ENCODE results near the gene ZNF460. TPM values are rescaled to one million over a fixed set of nuclear protein-coding genes. Genes with fewer than 3 reads are reported as not detected.

Gene ZNF460
- polyA plus RNA-seq (2013), result 7.4 TPM

- ChIA-PET CTCF (no interaction called here), POLR2A (interaction anchor here (1.1 kb wide), 1 partner anchor 23 kb away, joined by 4 read pairs; no protein-coding TSS in a partner anchor)
- no peaks in the 10 kb centered on the region for H3K27me3 ChIP-seq (replicated peaks in 2 of 5; ENCODE audit: control insufficient read depth in 4 of 5, insufficient read depth in 5 of 5, low read length in 4 of 5)
- peak; percentile 98 to 99 (median 99) for DNase-seq
- H3K4me1 ChIP-seq (ENCODE audit: control extremely low read depth in 1 of 4, control insufficient read depth in 4 of 4, insufficient read depth in 4 of 4, low read length in 3 of 4), result peaks cover 12 to 27% (median 17%) of the 10 kb centered on the region in 4 experiments
- under 1% methylated on average over 67 of the region's 71 CpGs for WGBS (ENCODE audit: insufficient coverage)
- peaks cover 0 to 25% (median 13%) of the 10 kb centered on the region in 4 experiments for H3K36me3 ChIP-seq (ENCODE audit: control insufficient read depth in 4 of 4, insufficient read depth in 4 of 4, low read length in 3 of 4)
- peak within 1 kb of the TSS; percentile 79 to 99 (median 94) for H3K4me3 ChIP-seq (ENCODE audit: control insufficient read depth in 1 of 7, extremely low read depth in 1 of 7, insufficient read depth in 4 of 7, low read depth in 2 of 7, low read length in 6 of 7)
- H3K9me3 ChIP-seq (ENCODE audit: control extremely low read depth in 1 of 5, control insufficient read depth in 4 of 5, insufficient read depth in 2 of 5, low read depth in 1 of 5, low read length in 4 of 5), result no peaks in the 10 kb centered on the region
- H3K27ac ChIP-seq (ENCODE audit: insufficient read depth in 1 of 2, low read depth in 1 of 2, low read length in 2 of 2, poor library complexity in 1 of 2, severe bottlenecking in 2 of 2), result peak within 1 kb of the TSS; percentile 98 to 99
Observed at GRCh38 chr19:57280165-57280961, at the start of gene ZNF460. TSS of gene ZNF460 (plus strand) at chr19:57280485. CDS start at chr19:57280807, 322 bp downstream.

GRCh38 chr19:57231686-57232085 is 48.6 kb upstream of the ZNF460 start:
- H3K27me3 ChIP-seq (replicated peaks in 2 of 5; ENCODE audit: control insufficient read depth in 4 of 5, insufficient read depth in 5 of 5, low read length in 4 of 5), result no peaks in the 10 kb centered on the region
- H3K4me3 ChIP-seq (ENCODE audit: control insufficient read depth in 1 of 7, extremely low read depth in 1 of 7, insufficient read depth in 4 of 7, low read depth in 2 of 7, low read length in 6 of 7), result no peak overlapping the region
- peaks cover 0 to 4% (median 0%) of the 10 kb centered on the region in 5 experiments for H3K9me3 ChIP-seq (ENCODE audit: control extremely low read depth in 1 of 5, control insufficient read depth in 4 of 5, insufficient read depth in 2 of 5, low read depth in 1 of 5, low read length in 4 of 5)
- no peak overlapping the region for H3K27ac ChIP-seq (ENCODE audit: insufficient read depth in 1 of 2, low read depth in 1 of 2, low read length in 2 of 2, poor library complexity in 1 of 2, severe bottlenecking in 2 of 2)
- peaks cover 0 to 2% (median 0%) of the 10 kb centered on the region in 4 experiments for H3K4me1 ChIP-seq (ENCODE audit: control extremely low read depth in 1 of 4, control insufficient read depth in 4 of 4, insufficient read depth in 4 of 4, low read length in 3 of 4)
- H3K36me3 ChIP-seq (ENCODE audit: control insufficient read depth in 4 of 4, insufficient read depth in 4 of 4, low read length in 3 of 4), result no peaks in the 10 kb centered on the region
- ChIA-PET POLR2A (no interaction called here), CTCF (no interaction called here)
- no peak for DNase-seq
- 57% methylated on average over 8 of the region's 9 CpGs for WGBS (ENCODE audit: insufficient coverage)

GRCh38 chr19:57233207-57233606 is 47.1 kb upstream of the ZNF460 start:
- DNase-seq, result no peak
- WGBS (ENCODE audit: insufficient coverage), result 43% methylated on average over 1 of the region's 1 CpG
- Histone ChIP-seq H3K4me1 (ENCODE audit: control extremely low read depth in 1 of 4, control insufficient read depth in 4 of 4, insufficient read depth in 4 of 4, low read length in 3 of 4) (peaks cover 0 to 2% (median 0%) of the 10 kb centered on the region in 4 experiments), H3K27me3 (replicated peaks in 2 of 5; ENCODE audit: control insufficient read depth in 4 of 5, insufficient read depth in 5 of 5, low read length in 4 of 5) (no peaks in the 10 kb centered on the region), H3K27ac (ENCODE audit: insufficient read depth in 1 of 2, low read depth in 1 of 2, low read length in 2 of 2, poor library complexity in 1 of 2, severe bottlenecking in 2 of 2) (no peak overlapping the region), H3K36me3 (ENCODE audit: control insufficient read depth in 4 of 4, insufficient read depth in 4 of 4, low read length in 3 of 4) (no peaks in the 10 kb centered on the region), H3K4me3 (ENCODE audit: control insufficient read depth in 1 of 7, extremely low read depth in 1 of 7, insufficient read depth in 4 of 7, low read depth in 2 of 7, low read length in 6 of 7) (no peak overlapping the region), H3K9me3 (ENCODE audit: control extremely low read depth in 1 of 5, control insufficient read depth in 4 of 5, insufficient read depth in 2 of 5, low read depth in 1 of 5, low read length in 4 of 5) (peaks cover 0 to 4% (median 0%) of the 10 kb centered on the region in 5 experiments)
- ChIA-PET CTCF (interaction anchor here (0.6 kb wide), 1 partner anchor 49 kb away, joined by 3 read pairs; no protein-coding TSS in a partner anchor), POLR2A (no interaction called here)

- Histone ChIP-seq H3K27ac (ENCODE audit: insufficient read depth in 1 of 2, low read depth in 1 of 2, low read length in 2 of 2, poor library complexity in 1 of 2, severe bottlenecking in 2 of 2) (peak overlapping the region; percentile 94 to 96), H3K27me3 (replicated peaks in 2 of 5; ENCODE audit: control insufficient read depth in 4 of 5, insufficient read depth in 5 of 5, low read length in 4 of 5) (no peaks in the 10 kb centered on the region), H3K4me1 (ENCODE audit: control extremely low read depth in 1 of 4, control insufficient read depth in 4 of 4, insufficient read depth in 4 of 4, low read length in 3 of 4) (peaks cover 9 to 23% (median 15%) of the 10 kb centered on the region in 4 experiments), H3K36me3 (ENCODE audit: control insufficient read depth in 4 of 4, insufficient read depth in 4 of 4, low read length in 3 of 4) (peaks cover 0 to 18% (median 9%) of the 10 kb centered on the region in 4 experiments), H3K4me3 (ENCODE audit: control insufficient read depth in 1 of 7, extremely low read depth in 1 of 7, insufficient read depth in 4 of 7, low read depth in 2 of 7, low read length in 6 of 7) (peak overlapping the region; percentile 85 to 99 (median 92)), H3K9me3 (ENCODE audit: control extremely low read depth in 1 of 5, control insufficient read depth in 4 of 5, insufficient read depth in 2 of 5, low read depth in 1 of 5, low read length in 4 of 5) (no peaks in the 10 kb centered on the region)
- ChIA-PET CTCF (no interaction called here), POLR2A (interaction anchor here (0.7 kb wide), 1 partner anchor 1235 kb away, joined by 3 read pairs; no protein-coding TSS in a partner anchor)
- WGBS (ENCODE audit: insufficient coverage), result 17% methylated on average over 12 of the region's 12 CpGs
- DNase-seq, result peak in 2 of 3 donors; percentile 48 to 59
Observed at GRCh38 chr19:57239982-57240310, 40.3 kb upstream of the ZNF460 start.

- WGBS (ENCODE audit: insufficient coverage), result under 1% methylated on average over 55 of the region's 61 CpGs
- ChIA-PET CTCF (no interaction called here), POLR2A (interaction anchor here (0.6 to 0.7 kb wide), 3 partner anchors 19 to 1235 kb away, joined by 3 read pairs; no protein-coding TSS in a partner anchor)
- Histone ChIP-seq H3K36me3 (ENCODE audit: control insufficient read depth in 4 of 4, insufficient read depth in 4 of 4, low read length in 3 of 4) (peaks cover 0 to 21% (median 12%) of the 10 kb centered on the region in 4 experiments), H3K9me3 (ENCODE audit: control extremely low read depth in 1 of 5, control insufficient read depth in 4 of 5, insufficient read depth in 2 of 5, low read depth in 1 of 5, low read length in 4 of 5) (no peaks in the 10 kb centered on the region), H3K27me3 (replicated peaks in 2 of 5; ENCODE audit: control insufficient read depth in 4 of 5, insufficient read depth in 5 of 5, low read length in 4 of 5) (no peaks in the 10 kb centered on the region), H3K4me3 (ENCODE audit: control insufficient read depth in 1 of 7, extremely low read depth in 1 of 7, insufficient read depth in 4 of 7, low read depth in 2 of 7, low read length in 6 of 7) (peak within 1 kb of the TSS; percentile 85 to 99 (median 92)), H3K27ac (ENCODE audit: insufficient read depth in 1 of 2, low read depth in 1 of 2, low read length in 2 of 2, poor library complexity in 1 of 2, severe bottlenecking in 2 of 2) (peak within 1 kb of the TSS; percentile 94 to 96), H3K4me1 (ENCODE audit: control extremely low read depth in 1 of 4, control insufficient read depth in 4 of 4, insufficient read depth in 4 of 4, low read length in 3 of 4) (peaks cover 9 to 23% (median 15%) of the 10 kb centered on the region in 4 experiments)
- DNase-seq, result peak; percentile 97 to 99 (median 99)
Observed at GRCh38 chr19:57240311-57241090, 39.8 kb upstream of the ZNF460 start, which contains the start of gene ZNF805. TSS of gene ZNF805 (plus strand) at chr19:57240632. CDS start at chr19:57240892, 260 bp downstream.

- POLR2A ChIA-PET, result no interaction called here
- H3K27ac ChIP-seq (ENCODE audit: insufficient read depth in 1 of 2, low read depth in 1 of 2, low read length in 2 of 2, poor library complexity in 1 of 2, severe bottlenecking in 2 of 2), result peak overlapping the region; percentile 94 to 96
- peaks cover 9 to 23% (median 15%) of the 10 kb centered on the region in 4 experiments for H3K4me1 ChIP-seq (ENCODE audit: control extremely low read depth in 1 of 4, control insufficient read depth in 4 of 4, insufficient read depth in 4 of 4, low read length in 3 of 4)
- CTCF ChIA-PET, result no interaction called here
- no peaks in the 10 kb centered on the region for H3K9me3 ChIP-seq (ENCODE audit: control extremely low read depth in 1 of 5, control insufficient read depth in 4 of 5, insufficient read depth in 2 of 5, low read depth in 1 of 5, low read length in 4 of 5)
- peak in 2 of 3 donors; percentile 53 to 66 for DNase-seq
- WGBS (ENCODE audit: insufficient coverage), result 47% methylated on average over 5 of the region's 7 CpGs
- H3K4me3 ChIP-seq (ENCODE audit: control insufficient read depth in 1 of 7, extremely low read depth in 1 of 7, insufficient read depth in 4 of 7, low read depth in 2 of 7, low read length in 6 of 7), result peak overlapping the region; percentile 85 to 99 (median 92)
- peaks cover 3 to 27% (median 15%) of the 10 kb centered on the region in 4 experiments for H3K36me3 ChIP-seq (ENCODE audit: control insufficient read depth in 4 of 4, insufficient read depth in 4 of 4, low read length in 3 of 4)
- H3K27me3 ChIP-seq (replicated peaks in 2 of 5; ENCODE audit: control insufficient read depth in 4 of 5, insufficient read depth in 5 of 5, low read length in 4 of 5), result no peaks in the 10 kb centered on the region
Observed at GRCh38 chr19:57241176-57241575, 39.1 kb upstream of the ZNF460 start.

Measured in common myeloid progenitor, CD34-positive (primary cell).